ENCODE results near the gene GAREM1.

The GAREM1 gene

DNA sequence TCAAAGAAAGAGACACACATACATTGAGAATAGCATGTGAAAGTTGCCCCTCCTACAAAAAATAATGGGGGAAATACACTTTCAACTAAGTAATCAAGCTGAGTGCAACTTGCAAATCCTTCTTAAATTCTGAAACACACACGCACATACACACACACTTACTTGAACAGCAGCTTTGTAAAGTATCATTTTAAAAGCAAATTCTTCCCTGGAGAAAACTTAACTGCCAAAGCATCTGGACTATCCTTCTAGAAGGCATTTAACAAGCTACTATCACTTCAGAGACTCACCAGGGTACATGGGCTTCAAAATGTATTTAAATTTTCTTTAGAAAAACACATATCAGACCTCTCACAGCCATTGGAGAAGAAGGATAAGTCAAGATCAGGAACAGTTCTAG is 15.3 kb downstream of the GAREM1 start:
- DNase-seq, result no peak

DNA sequence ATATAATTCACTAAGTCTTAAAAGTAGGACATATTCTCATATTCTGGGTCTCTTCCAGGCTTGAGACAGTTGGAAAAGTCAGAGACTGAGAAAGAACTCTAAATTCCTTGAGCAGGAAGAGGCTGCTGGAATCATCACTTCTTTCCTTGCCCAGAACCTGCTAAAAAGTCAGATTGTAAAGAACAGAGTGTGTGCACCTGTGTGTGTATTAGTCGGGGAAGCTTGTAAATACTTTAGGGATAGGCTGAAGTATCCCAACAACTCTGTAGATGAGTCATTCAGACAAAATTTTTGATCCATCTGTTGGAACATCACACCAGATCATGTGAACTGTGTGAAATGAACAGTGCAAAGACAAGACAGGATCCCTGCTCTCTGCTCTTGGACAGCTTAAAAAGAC is 16.1 kb downstream of the GAREM1 start:
- no peak for DNase-seq

DNA sequence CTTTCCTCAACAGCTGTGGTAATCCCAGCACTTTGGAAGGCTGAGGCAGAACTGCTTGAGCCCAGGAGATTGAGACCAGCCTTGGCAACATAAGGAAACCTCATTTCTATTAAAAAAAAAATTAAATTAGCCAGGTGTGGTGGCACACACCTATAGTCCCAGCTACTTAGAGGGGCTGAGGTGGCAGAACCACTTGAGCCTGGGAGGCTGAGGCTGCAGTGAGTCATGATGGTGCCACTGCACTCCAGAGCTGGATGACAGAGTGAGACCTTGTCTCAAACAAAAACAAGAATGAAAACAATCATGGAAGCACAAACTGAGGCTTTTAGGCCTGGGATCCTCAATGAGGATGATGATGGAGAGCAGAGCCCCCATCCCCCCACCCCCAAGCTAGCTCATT is 19.8 kb downstream of the GAREM1 start:
- no peak for DNase-seq

GRCh38 chr18:32450026-32450691 is 20.5 kb downstream of the GAREM1 start:
- no peak for DNase-seq

GRCh38 chr18:32446780-32447179 is 23.9 kb downstream of the GAREM1 start:
- no peak for DNase-seq

DNA sequence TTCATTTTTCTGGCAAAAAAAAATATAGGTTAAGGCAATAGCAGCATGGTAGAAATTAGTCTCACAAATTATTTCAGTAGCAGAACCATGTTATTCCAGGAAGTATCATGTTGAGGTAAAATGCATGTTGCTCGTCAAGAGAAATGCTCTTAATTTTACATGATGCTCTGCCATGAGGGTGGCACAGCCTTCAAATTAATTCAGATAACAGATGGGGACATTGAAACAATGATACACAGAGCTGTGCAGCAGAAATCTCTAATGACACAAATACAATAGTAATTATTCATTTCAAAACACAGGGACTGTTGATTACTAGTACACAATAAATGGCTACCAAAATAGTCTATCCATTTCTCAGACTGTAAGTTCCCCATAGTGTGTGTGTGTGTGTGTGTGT is 24.8 kb downstream of the GAREM1 start:
- DNase-seq, result no peak

- DNase-seq, result no peak
Measured at GRCh38 chr18:32443706-32444215, 26.9 kb downstream of the GAREM1 start.

DNA sequence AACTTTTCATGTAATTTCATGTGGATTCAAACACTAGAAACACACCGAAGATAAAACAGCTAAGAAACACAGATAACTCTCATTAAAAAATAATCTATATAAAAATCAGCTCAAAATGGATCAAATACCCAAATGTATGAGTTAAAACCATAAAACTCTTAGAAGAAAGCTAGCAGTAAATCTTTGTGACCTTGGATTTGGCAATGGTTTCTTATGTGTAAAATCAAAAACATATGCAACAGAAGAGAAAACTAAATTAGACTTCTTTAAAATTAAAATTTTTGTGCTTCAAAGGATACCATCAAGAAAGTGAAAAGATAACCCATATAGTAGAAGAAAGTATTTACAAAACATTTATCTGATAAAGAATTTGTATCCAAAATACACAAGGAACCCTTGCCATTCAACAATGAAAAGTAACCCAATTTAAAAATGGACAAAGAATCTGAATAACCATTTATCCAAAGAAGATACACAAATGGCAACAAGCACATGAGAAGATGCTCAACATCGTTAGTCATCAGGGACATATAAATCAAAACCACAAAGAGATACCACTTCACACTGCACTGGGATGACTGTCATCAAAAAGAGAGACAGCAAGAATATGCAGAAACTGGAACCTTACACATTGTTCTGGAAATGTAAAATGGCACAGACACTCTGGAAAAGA is 27.5 kb downstream of the GAREM1 start:
- DNase-seq, result no peak

GRCh38 chr18:32442575-32442974 is 28.1 kb downstream of the GAREM1 start:
- no peak for DNase-seq

GRCh38 chr18:32441533-32441932 is 29.1 kb downstream of the GAREM1 start:
- DNase-seq, result no peak

GRCh38 chr18:32440518-32440917 is 30.2 kb downstream of the GAREM1 start:
- no peak for DNase-seq

GRCh38 chr18:32439802-32440201 is 30.9 kb downstream of the GAREM1 start:
- no peak for DNase-seq

- DNase-seq, result no peak
Measured at GRCh38 chr18:32439241-32439640, 31.4 kb downstream of the GAREM1 start.

DNA sequence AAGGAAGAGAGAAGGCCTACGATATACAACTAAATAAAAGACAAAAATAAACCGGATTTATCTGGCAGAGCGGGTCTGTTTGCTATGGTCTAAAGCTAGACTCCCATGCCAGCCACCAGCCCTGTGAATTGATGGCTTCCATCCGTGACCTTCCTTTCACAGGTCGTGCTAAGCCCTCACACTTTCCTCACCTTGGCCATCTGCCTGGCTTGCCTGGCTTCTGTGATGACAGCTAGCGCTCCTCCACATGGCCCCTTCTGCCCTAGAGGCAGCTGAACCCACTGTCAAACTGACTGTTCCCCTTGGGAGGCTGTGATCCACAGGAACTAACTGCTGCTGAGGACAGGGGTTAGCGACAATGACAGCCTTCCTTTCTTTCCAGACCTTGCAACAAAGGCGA is 32.5 kb downstream of the GAREM1 start:
- DNase-seq, result no peak

- no peak for DNase-seq
Measured at GRCh38 chr18:32437100-32437834, 33.4 kb downstream of the GAREM1 start.

- no peak for DNase-seq
Measured at GRCh38 chr18:32435631-32436500, 34.8 kb downstream of the GAREM1 start.

DNA sequence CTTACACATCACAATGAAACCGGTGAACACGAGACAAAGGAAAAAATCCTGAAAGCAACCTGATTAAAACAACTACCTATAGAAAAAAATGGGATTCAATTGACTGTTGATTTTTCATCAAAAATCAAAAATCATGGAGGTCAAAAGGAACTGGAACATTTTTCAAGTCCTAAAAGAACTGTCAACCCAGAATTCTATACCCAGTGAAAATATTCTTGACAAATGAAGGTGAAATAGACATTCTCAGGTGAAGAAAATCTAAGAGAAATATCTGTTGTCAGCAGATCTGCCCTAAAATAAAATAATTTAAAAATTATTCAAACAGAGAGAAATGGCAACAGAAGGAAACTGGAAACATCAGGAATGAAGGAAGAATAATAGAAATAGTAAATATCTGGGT is 38.9 kb downstream of the GAREM1 start:
- DNase-seq, result no peak

- no peak for DNase-seq
Measured at GRCh38 chr18:32429402-32429801, 41.3 kb downstream of the GAREM1 start.

GRCh38 chr18:32427084-32427900 is 43.4 kb downstream of the GAREM1 start:
- no peak for DNase-seq

DNA sequence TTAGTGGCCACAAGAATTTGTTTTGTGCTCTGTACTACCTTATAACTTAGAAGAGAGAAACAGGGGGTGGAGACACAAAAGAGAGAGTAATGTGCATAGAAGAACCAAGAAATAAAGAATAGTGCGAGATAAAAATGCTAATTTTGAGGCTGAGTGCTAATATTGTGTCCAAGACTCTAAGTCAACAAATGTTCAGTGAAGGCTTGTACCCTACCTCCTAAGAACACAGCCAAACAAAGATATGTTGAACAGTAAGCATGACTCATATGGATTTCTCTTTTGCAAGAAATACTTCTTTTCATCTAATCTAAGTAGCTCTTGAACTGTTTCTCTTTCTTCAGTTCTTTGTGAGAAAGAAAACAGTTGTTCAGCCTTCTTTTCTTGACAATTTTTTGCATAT is 45.2 kb downstream of the GAREM1 start:
- no peak for DNase-seq

GRCh38 chr18:32424696-32425095 is 46.0 kb downstream of the GAREM1 start:
- no peak for DNase-seq
